RWPE2 (cell line): ENCODE data around the gene CFAP74.

ENCODE experiments used
- ATAC-seq: fragments of 200-7000 bp; cut with Tn5 transposase; 3 replicates; pipeline ENCODE4 v1.9.1; 2021; ENCODE audit warnings: low read depth
- DNase-seq: peaks from one replicate; pipeline ENCODE4 v3.0.0-alpha.2; 2020; ENCODE audit warnings: low spot score
- H3K27ac ChIP-seq: fragments of 450-650 bp; 2 replicates; pipeline ENCODE4 v1.5.1; 2017; ENCODE audit warnings: mild to moderate bottlenecking; ENCODE audit not compliant: poor library complexity, severe bottlenecking
- H3K27me3 ChIP-seq: fragments of 250-450 bp; sonication (Bioruptor Pico); 2 replicates; pipeline ENCODE4 v1.5.1; 2021; ENCODE audit warnings: mild to moderate bottlenecking, moderate library complexity; ENCODE audit not compliant: insufficient read depth, poor library complexity, severe bottlenecking
- H3K36me3 ChIP-seq: fragments of 250-450 bp; sonication (Bioruptor Pico); 2 replicates; pipeline ENCODE4 v1.5.1; 2020; ENCODE audit warnings: low read depth, mild to moderate bottlenecking, moderate library complexity
- H3K4me1 ChIP-seq: fragments of 250-450 bp; sonication (Bioruptor Pico); 2 replicates; pipeline ENCODE4 v1.5.1; 2021; ENCODE audit warnings: mild to moderate bottlenecking, moderate library complexity; ENCODE audit not compliant: insufficient read depth, poor library complexity, severe bottlenecking
- H3K4me3 ChIP-seq: fragments of 250-450 bp; sonication (Bioruptor Pico); 2 replicates; pipeline ENCODE4 v1.5.1; 2021; ENCODE audit warnings: mild to moderate bottlenecking, moderate library complexity; ENCODE audit not compliant: severe bottlenecking
- H3K9me3 ChIP-seq: fragments of 250-450 bp; sonication (Bioruptor Pico); 2 replicates; pipeline ENCODE4 v1.5.1; 2021; ENCODE audit warnings: mild to moderate bottlenecking, moderate library complexity; ENCODE audit not compliant: severe bottlenecking
- TF ChIP-seq, protein P1 (sequence below): fragments of 450-650 bp; IDR thresholded peaks from one replicate; pipeline ENCODE4 v1.5.1; 2017; ENCODE audit warnings: mild to moderate bottlenecking, moderate library complexity; ENCODE audit not compliant: poor library complexity, severe bottlenecking

CFAP74 gene

DNA sequence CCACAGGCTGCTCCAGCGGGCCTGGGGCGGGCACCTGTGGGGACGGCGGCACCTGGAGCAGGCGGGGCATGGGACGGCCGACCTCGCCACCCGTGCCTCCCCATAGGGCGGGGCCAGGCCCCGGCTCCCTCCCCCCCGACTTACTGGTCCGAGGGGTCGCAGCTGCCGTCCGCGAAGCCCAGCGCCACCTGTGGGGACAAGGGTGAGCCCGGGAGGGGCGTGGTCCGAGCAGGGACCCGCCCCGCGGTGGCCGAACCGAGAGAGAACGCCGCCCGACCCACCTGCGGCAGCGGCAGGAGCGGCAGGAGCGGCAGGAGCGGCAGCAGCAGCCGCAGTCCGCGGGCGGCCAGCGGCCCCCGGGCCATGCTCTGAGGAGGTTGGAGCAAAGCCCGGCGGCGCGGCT lies 84.7 kb downstream of the CFAP74 start, which contains the start of gene TMEM52:
Gene TMEM52, minus strand, starts transcription at position 379 of the 403 bp plus-strand sequence. Its CDS starts 14 bp downstream, at position 365.
- Histone ChIP-seq H3K4me3 (peak within 1 kb of the TSS; percentile 44), H3K27ac (no peak within 1 kb of the TSS), H3K4me1 (no peaks in the 10 kb centered on the region), H3K27me3 (no peaks in the 10 kb centered on the region), H3K9me3 (no peaks in the 10 kb centered on the region), H3K36me3 (no peaks in the 10 kb centered on the region)
- DNase-seq: no peak
- TF ChIP-seq, protein P1, sequence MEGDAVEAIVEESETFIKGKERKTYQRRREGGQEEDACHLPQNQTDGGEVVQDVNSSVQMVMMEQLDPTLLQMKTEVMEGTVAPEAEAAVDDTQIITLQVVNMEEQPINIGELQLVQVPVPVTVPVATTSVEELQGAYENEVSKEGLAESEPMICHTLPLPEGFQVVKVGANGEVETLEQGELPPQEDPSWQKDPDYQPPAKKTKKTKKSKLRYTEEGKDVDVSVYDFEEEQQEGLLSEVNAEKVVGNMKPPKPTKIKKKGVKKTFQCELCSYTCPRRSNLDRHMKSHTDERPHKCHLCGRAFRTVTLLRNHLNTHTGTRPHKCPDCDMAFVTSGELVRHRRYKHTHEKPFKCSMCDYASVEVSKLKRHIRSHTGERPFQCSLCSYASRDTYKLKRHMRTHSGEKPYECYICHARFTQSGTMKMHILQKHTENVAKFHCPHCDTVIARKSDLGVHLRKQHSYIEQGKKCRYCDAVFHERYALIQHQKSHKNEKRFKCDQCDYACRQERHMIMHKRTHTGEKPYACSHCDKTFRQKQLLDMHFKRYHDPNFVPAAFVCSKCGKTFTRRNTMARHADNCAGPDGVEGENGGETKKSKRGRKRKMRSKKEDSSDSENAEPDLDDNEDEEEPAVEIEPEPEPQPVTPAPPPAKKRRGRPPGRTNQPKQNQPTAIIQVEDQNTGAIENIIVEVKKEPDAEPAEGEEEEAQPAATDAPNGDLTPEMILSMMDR: peak; percentile 12
- peak; percentile 5; the same call in 2 of the 3 replicates for ATAC-seq

DNA sequence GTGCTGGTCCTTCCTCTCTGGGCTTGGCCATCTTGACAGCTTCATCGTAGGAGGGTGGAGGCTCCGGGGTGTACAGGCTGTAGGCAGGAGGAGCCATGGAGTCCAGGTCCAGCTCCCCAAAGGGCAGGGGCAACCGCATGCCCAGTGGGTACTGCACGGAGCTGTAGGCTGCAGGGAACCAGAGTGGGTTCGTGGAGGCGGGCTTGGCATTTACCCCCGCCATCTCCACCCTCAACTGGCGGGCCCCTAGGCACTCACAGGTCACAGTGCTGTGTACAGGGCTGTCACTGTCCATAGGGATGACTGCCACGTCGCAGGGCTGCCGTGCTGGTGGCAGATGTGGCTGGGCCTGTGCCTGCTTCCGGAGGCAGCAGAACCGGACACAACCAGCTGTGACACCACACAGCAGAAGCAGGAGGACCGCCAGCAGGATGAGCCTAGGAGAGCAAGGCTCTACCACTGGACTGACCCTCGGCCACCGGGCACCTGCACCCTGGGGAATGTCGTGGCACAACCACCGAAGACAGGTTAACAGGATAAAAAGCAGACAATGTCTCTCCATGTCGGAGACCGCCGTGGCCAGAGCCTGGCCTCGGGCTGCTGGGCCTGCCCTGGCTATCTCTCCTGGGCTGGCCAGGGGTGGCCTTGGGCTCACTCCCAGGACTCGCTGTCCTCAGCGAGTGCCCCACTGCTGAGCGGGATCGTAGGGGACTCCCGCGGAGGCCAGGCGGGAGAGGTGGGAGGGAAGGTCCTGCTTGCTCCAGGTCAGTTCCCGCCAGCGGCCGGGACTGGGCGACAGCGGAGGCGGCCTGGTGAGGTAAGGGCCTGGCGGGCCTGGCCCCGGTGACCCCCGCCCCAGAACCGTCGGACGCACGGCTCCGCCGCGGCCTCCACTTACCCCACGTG lies 85.3 kb downstream of the CFAP74 start:
- Histone ChIP-seq H3K36me3 (no peaks in the 10 kb centered on the region), H3K9me3 (no peaks in the 10 kb centered on the region), H3K4me3 (peak overlapping the region; percentile 44), H3K27ac (no peak overlapping the region), H3K27me3 (no peaks in the 10 kb centered on the region), H3K4me1 (no peaks in the 10 kb centered on the region)
- no peak for ATAC-seq
- TF ChIP-seq, protein P1: no peak
- DNase-seq: peak; percentile 66

DNA sequence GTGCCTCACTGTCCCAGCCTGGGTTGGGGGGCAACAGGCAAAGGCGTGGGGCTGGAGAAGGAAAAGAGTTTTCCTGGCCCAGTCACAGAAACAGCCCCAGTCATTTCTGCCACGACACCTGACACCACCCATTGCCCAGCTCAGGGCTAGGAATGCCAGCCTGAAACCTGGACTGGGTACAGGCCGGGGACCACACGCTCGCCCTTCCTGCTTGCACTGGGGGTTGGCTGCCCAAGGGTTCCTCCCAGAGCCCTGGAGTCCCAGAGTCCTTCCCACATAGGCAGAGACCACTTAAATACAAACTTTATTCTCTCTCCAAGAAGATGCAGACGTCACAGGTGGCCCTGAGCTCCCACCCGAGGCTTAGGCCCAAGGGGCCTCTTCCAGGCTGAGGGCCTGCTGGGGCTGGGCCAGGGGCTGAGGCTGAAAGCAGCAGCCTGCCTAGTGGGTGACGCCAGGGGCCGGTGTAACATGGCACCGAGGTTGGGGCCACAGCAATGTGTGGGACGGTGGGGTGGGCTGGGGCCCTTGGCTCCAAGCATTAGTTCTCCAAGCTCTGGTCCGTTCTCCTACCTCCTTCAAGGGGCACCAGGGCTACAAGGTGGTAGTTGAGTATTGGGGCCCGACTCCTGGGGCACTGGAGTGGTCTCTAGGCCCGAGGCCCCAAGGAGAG lies 86.1 kb downstream of the CFAP74 start:
- DNase-seq (no peak), ATAC-seq (no peak)
- Histone ChIP-seq H3K9me3 (no peaks in the 10 kb centered on the region), H3K27me3 (no peaks in the 10 kb centered on the region), H3K4me1 (no peaks in the 10 kb centered on the region), H3K4me3 (no peak overlapping the region), H3K36me3 (no peaks in the 10 kb centered on the region), H3K27ac (no peak overlapping the region)
- TF ChIP-seq, protein P1: no peak

DNA sequence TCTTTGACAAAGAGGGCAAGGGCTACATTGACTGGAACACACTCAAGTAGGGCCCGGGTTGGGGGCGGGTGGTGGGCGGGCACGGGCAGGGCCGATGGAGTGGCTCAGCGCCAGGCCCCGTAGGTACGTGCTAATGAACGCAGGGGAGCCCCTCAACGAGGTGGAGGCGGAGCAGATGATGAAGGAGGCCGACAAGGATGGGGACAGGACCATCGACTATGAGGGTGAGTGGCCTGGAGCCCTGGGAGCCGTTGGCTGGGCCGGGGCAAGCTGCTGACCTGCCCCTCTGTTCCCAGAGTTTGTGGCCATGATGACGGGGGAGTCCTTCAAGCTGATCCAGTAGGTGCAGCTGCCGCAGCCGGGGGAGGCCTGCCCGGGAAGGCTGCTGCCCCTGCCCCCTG lies 86.7 kb downstream of the CFAP74 start:
- H3K4me3 ChIP-seq: no peak overlapping the region
- H3K9me3 ChIP-seq: no peaks in the 10 kb centered on the region
- H3K36me3 ChIP-seq: no peaks in the 10 kb centered on the region
- TF ChIP-seq, protein P1: no peak
- no peak for ATAC-seq
- no peaks in the 10 kb centered on the region for H3K4me1 ChIP-seq
- H3K27ac ChIP-seq: no peak overlapping the region
- peak; percentile 59 for DNase-seq
- no peaks in the 10 kb centered on the region for H3K27me3 ChIP-seq
